22Rv1 (cell line): ENCODE results near the gene GDA.

Source experiments
- CTCF ChIP-seq: fragments of 450-650 bp; IDR thresholded peaks from 2 replicates; pipeline ENCODE4 v1.5.1; 2017; ENCODE audit warnings: mild to moderate bottlenecking
- ZFX ChIP-seq: fragments of 450-650 bp; IDR thresholded peaks from 2 replicates; pipeline ENCODE4 v1.6.1; 2017; ENCODE audit warnings: antibody characterized with exemption, borderline replicate concordance

- TF ChIP-seq CTCF (no peak), ZFX (no peak)
Observed at GRCh38 chr9:72211047-72211446, 61.8 kb downstream of the GDA start.
